NB4 (cell line): ENCODE measurements around the gene CNTNAP2.

ENCODE experiments used
- DNase-seq: peaks from one replicate; pipeline ENCODE4 v3.0.0; 2010; ENCODE audit warnings: low read depth
- H3K4me3 ChIP-seq: one replicate; pipeline ENCODE4 v1.5.1; 2011; ENCODE audit warnings: mild to moderate bottlenecking, low read depth, low read length, moderate library complexity
- CTCF ChIP-seq: IDR thresholded peaks from one replicate; pipeline ENCODE4 v1.5.1; 2012; ENCODE audit warnings: low read depth, low read length
- MYC ChIP-seq: IDR thresholded peaks from 2 replicates; pipeline ENCODE4 v1.6.1; 2011; ENCODE audit warnings: low read depth, low read length
- POLR2A ChIP-seq: IDR thresholded peaks from 2 replicates; pipeline ENCODE4 v1.6.1; 2011; ENCODE audit warnings: mild to moderate bottlenecking; ENCODE audit not compliant: insufficient read length; ENCODE audit errors: extremely low read depth
- TF ChIP-seq, protein P1 (sequence below): IDR thresholded peaks from 2 replicates; pipeline ENCODE4 v1.6.1; 2011; ENCODE audit warnings: low read depth, low read length

Gene CNTNAP2

DNA sequence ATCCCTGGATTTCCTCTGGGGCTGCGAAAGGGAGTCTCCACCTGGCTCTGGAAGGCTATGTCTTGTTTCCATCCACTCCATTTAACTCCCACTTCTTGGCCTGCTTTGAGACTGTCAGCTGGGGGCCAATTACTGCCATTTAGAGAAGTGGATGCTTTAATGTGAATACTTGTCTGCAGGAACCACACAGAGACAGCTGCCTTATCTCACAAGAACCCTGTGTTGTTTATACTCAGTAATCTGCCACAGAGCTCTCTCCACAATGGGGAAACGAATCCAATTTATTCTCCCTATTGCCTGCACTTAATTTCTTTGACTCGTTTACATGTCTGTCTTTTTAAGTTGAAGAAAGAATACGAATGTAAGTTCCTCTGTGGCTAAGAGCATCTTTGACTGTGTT lies 1687.0 kb downstream of the CNTNAP2 start:
- no peak for TF ChIP-seq CTCF
- TF ChIP-seq MYC, result no peak
- TF ChIP-seq, protein P1, sequence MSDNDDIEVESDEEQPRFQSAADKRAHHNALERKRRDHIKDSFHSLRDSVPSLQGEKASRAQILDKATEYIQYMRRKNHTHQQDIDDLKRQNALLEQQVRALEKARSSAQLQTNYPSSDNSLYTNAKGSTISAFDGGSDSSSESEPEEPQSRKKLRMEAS, result no peak
- DNase-seq, result no peak
- H3K4me3 ChIP-seq, result no peak overlapping the region

DNA sequence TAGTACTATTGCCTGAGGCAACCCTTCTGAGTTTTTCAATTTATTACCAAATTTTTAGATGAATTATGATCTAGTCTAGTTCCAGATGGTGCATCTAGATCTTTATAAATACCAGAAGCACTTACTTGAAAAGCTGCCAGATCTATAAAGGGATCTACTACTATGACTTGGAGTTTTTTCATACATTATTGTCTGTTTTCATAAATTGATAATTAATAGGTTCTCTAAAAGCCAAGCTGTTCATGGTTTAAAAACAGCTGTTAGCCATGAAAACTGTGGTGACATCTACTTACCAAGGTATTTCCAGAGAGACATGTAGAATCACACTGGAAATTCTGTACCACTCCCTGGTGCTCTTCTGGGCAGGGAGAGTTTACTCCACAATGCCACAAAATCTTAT lies 1687.4 kb downstream of the CNTNAP2 start:
- no peak overlapping the region for H3K4me3 ChIP-seq
- TF ChIP-seq POLR2A (no peak), MYC (no peak), CTCF (no peak)
- TF ChIP-seq, protein P1, result no peak
- DNase-seq, result no peak

GRCh38 chr7:147805996-147806576 lies 1689.5 kb downstream of the CNTNAP2 start:
- TF ChIP-seq CTCF (no peak), MYC (no peak), POLR2A (no peak)
- TF ChIP-seq, protein P1, result no peak
- DNase-seq, result no peak
- no peak overlapping the region for H3K4me3 ChIP-seq

DNA sequence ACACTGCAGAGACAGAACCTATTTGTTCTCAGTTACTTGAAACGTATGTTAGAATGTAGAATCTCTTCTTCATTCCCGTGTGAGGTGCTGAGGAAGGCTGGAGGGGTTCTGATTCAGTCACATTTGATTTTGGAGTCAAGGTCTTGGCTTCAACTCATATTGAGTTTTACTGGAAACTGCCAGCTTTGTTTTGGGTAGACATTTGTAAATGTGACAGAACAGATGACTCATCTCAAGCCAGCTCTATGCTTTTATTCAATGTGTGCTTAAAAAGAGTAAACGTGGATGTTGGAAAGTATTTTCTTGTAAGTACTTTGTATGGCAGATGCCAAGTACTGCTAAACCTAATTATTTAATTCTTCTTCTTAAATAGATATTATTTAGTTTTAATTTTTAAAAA lies 1693.2 kb downstream of the CNTNAP2 start:
- TF ChIP-seq POLR2A (no peak), MYC (no peak), CTCF (no peak)
- TF ChIP-seq, protein P1, result no peak
- no peak for DNase-seq
- H3K4me3 ChIP-seq, result no peak overlapping the region

DNA sequence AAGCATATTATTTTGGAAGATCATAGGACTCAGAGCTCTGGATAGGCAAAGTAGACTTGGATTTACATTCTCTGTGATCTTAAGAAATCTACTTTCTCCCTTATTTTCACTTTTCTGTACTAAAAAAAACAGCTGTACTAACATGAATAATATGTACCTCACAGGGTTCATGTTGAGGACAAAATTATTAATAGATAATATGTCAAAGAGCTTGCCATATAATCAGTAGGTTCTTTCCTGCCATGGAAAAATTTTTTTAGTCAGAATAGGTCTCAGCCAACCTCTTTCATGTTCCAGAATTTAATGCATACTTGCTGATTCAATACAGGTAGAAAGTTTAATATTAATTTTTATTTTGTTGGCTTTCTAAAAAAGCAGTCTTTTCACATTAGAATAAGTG lies 1693.7 kb downstream of the CNTNAP2 start:
- TF ChIP-seq POLR2A, result no peak
- TF ChIP-seq, protein P1, result no peak
- TF ChIP-seq CTCF, result no peak
- no peak for TF ChIP-seq MYC
- DNase-seq, result no peak
- no peak overlapping the region for H3K4me3 ChIP-seq

- DNase-seq, result no peak
- TF ChIP-seq POLR2A (no peak), MYC (no peak)
- no peak overlapping the region for H3K4me3 ChIP-seq
Measured at GRCh38 chr7:147811923-147812322, 1695.3 kb downstream of the CNTNAP2 start.
